RCC 7860 (cell line): ENCODE measurements around the gene USP40.
A peak's percentile ranks its signal among the peaks of the same experiment; 100 is the strongest.

Experiments
- DNase-seq: peaks from one replicate; pipeline ENCODE4 v3.0.0-alpha.2; 2015; ENCODE audit warnings: low spot score
- FAIRE-seq: peaks from 2 replicates; lab custom pipeline; 2012; peaks lifted over from hg19 to GRCh38; lab: Jason Lieb, UNC

The USP40 gene

DNA sequence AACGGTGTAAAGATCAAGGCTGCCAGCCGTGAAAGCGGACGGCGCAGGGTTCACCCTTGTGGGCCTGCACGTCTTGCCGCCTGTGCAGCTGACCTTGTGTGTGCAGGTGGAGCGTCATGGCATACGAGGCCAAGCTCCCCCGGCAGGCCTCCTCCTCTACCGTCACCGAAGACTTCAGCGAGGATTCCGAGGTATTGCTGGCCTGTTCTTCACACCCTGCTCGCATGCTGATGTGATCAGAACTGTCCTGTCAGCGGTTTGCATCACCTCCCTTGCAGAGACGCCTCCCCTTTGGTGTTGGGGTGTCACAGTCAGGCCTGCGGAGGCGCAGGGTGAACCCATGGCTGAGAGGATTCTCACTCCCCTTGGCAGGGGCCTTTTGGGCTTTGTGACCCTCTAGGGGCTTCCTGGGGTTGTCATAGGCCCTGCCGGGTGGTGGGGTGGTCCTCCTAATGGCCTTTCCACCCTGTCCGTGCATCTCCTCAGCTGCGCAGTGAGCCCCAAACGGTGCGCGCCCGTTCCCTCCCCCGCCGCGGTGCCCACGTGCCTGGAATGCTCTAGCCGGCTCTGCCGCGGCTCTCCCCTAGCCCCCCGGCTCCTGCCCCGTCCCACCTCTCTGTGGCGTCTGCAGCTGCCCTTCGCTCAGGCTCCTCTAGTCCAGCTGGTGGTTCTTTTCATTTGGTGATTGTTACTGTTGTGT lies 119.8 kb downstream of the USP40 start:
- no peak for FAIRE-seq
- no peak for DNase-seq

DNA sequence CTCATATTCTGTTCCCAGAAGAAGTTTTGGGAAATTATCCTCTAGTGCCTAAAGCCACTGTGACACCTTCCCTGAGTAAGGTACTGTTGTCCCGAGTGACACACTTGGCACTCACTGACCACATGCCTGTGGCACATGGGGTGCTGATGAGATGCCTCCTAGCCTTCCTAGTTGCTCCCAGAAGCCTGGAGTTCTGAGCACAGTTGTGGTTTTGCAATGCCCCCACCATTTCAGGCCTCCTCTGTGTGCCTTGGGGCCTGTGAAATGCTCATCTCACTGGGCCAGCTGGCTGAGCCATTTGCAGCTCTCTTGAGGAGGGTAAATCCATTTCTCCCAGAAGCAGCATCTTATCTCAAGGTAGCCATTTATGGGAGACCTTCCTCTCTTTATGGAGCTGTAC lies 120.5 kb downstream of the USP40 start:
- DNase-seq (no peak), FAIRE-seq (no peak)

DNA sequence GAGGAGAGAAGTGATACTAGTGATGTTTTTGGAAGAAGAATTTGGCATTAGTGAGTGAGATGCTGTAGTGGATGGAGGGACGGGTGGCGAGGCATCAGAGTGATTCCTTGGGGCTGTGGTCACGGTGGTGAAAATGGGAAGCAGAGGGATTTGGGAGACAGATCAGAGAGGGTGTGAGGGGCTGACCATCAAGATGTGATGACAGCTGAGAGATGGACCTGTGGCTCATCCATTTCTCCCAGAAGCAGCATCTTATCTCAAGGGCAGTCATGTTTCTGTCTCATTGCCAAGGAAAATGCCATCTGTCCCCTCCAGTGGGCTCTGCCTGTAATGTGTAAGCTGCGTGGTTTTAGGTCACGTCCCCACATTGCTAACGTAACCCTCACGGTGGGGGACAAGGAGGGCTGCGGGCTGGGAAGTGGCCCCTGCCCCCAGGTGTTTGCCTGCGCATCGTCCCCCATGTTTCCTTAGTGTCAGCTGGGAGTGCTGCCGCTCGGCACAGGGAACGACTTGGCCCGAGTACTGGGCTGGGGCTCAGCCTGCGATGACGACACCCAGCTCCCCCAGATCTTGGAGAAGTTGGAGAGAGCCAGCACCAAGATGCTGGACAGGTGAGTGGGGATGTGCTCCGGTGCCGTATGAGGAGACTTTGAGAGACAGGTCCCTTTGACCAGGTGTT lies 121.3 kb downstream of the USP40 start:
- FAIRE-seq (no peak), DNase-seq (no peak)

DNA sequence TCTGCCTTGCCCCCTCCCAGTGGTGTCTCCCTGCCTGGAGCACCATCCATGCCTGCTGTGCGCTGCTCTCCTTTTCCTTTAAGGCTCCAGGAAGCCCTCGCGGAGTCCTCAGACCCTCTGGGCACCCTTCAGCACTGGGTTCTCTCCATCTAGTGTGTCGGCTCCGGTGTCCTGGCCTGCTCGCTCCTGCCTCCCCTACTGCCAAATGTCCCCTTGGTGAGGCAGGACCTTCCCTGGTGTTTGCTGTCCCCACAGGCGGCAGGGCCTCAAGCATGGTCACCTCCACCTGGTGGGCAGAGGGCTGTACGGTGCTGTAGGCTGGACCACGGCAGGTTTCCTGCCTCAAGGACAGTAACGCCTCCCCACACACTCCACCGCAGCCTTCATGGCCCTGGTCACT lies 122.1 kb downstream of the USP40 start:
- FAIRE-seq: no peak

DNA sequence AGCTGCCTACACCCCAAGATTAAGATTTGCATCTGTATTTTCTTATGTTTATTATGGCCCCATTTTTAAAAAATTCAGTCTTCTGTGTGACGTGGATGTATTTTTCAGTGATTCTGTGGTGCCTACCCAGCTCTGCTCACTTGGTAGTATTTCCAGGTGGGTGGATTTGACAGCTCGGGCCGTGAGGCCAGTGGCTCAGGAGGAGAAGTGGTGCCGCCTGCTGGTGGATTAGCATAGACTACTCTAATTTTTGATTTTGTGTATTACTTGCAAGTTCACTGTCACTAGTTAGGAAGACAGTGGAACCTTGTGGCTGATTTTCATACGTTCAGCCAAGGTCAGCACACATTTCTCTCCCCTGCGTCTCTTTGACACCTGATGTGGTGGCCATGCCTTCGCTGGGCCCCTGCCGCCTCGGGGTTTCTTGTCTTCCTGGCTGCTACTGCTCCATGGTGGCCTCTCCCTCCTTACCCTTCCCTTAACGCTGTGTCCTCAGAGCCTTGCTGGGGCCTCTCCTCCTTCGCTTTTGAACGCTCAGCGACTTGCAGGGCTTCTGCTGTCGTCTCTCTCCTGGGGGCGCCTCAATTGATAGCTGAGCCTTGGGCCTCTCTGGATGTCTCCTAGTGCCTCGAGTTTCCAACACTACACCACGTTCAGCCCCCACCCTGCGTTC lies 122.9 kb downstream of the USP40 start:
- peak; percentile 67 for DNase-seq
- peak; percentile 81 for FAIRE-seq

More for the DNA sequence above, 122.1 kb downstream of the USP40 start:
- DNase-seq: no peak

DNA sequence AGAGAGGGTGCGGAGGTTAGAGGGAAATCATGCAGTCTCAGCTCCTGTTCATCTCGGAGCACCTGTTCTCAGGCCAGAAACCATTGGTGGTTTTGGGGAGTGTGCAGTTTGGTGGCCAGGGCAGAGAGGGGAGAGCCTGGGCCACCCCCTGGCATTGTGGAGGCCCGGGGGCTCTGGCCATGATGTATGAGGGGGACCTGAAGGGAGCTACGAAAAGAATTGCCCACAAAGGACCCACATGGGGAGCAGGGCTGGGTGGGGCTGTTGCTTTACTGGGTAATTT lies 124.6 kb downstream of the USP40 start:
- FAIRE-seq: no peak
- DNase-seq: no peak

DNA sequence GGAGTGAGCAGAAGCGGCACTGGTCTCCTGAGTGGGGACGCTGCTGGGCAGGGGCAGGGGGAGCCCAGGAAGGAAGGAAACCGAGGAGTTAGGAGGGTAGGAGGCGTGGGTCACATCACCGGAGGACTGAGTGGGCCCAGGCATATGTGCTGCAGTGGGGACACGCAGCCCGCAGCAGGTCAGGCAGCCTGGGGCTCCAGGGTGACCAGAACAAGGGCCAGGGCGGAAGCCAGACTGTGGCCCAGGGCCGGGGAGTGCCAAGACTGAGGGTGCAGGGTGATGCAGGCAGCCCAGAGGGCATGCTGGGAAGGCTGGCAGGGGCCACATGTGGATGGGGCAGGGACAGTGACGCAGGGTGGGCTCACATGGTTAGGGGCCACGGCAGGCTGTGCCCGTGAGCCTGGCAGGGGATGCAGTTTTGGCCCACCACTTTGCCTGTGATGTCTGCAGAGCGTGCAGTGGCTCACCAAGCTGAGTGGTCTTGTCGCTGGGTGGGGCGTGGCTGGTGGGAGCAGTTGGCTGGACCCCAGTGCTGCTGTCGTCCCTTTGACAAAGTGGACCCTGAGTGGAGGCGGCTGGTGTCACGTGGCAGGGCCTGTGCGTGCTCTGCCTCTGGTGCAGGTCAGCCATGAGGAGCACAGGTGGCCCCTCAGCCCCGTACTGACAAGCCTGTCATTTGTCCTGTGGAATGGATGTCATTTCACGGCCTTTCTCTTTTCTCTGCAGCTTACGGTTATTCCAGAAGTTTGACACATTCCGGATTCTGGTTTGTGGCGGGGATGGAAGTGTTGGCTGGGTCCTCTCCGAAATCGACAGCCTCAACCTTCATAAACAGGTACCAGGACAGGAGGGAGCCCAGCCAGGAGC lies 125.2 kb downstream of the USP40 start:
- FAIRE-seq: no peak
- no peak for DNase-seq

DNA sequence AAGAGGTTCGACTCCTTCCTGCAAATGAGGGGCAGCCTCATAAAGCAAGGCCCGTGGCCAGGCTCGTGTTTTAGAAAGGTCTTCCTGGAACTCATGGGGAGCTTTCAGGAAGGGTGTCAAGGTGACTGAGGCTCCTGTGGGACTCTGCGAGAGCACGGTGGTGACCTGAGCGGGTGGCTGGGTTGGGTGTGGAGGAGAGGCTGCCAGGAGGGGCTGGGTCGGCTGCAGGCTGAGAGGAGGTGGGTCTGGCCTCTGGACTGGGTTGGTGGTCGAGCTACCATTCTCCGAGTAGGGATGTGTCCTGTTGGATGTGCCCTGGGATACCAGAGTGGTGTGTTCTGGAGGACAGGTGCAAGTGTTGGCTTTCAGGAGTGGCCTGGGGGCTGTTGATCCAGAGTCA lies 125.9 kb downstream of the USP40 start:
- DNase-seq (no peak), FAIRE-seq (no peak)

DNA sequence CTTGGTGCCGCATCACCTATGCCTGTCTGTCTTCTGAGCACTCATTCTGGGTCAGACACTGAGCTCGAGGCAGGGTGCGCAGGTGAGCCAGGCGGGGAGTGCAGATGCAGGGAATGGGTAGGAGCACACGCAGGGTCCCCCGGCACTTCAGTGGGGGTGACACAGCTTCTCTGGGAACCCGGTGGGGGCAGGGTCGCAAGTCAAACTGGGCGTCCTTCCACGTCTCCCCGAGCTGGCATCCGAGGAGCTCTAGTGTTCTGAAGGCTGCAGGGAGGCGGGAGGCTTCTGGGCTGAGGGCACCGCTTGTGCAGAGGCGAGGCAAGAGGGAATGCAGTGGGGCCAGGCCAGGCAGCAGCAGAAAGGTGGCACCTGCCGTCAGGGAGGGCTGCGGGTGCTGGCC lies 126.3 kb downstream of the USP40 start:
- FAIRE-seq: no peak
- no peak for DNase-seq

DNA sequence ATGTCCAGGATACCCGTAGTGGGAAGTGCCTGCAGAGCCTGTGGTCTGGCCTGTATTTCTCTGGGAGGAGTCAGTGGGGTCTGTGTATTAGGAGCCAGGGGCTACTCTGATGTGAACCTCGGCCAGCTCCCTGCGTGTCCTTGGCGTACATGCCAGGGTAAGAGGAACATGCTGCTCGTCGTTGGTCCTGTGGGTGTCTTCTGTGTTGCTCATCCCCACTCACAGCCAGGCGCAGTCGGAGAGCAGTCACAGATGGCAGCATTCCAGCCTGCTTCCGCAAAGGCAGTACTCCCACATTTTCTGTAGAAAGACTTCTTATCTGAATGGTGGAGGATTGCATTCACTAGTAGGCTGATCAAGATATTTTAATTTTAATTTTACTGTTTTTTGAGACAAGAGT lies 127.4 kb downstream of the USP40 start:
- DNase-seq (no peak), FAIRE-seq (no peak)

DNA sequence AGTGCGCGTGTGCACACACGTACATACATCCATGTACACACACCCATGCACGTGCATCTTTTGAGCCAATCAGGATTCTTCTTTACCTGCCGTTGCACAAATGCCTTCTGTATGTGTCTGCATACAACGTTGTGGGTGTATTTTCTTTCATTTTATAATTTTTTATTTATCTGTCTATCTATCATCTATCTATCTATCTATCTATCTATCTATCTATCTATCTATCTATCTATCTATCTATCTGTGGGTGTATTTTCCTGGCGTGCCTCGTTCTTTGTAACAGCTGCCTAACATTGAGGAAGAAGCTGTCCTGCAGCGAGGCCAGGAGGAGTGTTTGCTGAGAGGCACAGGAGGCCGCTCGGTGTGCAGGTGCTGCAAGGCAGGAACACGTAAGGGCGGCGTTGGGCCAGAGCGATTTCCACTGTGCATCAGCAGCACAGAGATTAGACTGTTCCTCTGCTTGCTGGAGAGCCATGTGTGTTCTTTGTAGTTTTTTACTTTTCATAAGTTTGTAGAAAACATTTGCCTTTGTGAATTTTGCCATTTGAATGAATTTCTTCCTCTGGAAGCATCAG lies 127.9 kb downstream of the USP40 start:
- DNase-seq (no peak), FAIRE-seq (no peak)

DNA sequence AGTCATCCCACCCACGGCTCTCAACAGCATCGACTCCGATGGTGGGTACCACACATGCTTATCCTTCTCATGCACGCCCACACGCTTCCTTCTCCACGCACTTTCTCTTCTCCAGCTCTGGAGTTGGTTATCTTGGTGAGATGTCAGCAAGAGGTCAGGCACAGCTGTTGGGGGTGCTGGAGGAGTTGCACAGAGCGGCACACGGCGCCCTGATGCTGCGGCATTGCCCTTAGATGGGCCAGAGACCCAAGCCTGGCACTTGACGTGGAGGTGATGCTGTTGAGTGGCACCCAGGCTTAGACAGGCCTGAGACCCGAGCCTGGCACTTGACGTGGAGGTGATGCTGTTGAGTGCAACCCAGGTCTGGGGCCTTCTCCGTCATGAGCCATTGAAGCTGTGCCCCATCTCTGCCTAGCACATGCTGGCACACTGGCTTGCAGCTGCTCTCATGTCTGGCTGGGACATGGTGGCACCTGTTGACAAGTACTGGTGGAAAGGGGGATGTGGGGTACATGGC lies 129.1 kb downstream of the USP40 start:
- DNase-seq (no peak), FAIRE-seq (no peak)

DNA sequence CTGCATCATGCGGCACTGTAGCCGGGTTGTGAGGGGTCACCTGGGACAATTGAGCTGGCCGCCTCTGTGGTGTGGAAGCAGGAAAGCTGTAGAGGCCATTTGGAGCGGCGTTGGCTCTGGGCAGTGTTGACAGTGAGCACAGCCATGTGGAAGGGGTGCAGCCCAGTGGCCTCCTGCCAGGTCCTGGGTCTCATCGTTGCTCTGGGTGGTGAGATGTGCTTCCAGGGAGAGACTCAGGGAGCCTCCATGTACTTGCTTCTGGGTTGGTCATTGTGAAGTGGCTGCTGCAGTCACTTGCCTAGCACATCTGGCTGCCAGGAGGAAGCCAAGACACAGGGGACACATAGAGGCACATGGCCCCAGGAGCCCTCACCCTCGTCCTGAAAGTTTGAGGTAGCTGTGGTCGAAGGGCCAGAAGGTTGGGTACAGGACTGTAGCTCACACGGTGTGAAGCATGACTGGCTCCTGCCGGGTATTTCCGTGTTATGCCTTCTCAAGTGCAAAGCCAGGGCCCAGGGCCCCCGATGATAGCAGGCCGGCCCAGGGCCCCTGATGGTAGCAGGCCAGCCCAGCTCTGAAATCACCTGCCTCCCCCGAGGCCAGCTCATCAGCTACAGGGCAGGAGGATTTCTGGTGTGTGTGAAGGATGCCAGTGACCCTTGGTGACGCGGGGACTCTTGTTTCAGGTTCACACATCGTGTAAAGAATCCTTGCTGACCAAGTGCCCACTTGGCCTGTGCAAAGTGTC lies 129.7 kb downstream of the USP40 start:
- FAIRE-seq (no peak), DNase-seq (no peak)

DNA sequence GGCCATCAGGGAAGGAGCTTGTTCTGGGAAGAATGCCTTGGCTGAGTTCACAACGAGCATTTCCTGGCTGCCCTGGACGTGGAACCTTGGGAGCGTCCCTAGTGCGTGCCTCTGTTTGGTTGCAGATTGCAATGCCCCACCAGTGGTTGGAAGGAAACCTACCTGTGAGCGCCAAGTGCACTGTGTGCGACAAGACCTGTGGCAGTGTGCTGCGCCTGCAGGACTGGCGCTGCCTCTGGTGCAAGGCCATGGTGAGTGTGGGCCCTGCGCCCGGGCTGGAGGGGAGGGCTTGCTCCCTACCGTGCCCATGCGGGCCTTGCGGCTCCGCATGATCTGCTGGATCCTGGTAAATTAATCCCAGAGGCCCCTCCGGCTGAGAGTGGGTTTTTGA lies 130.4 kb downstream of the USP40 start:
- DNase-seq: no peak
- FAIRE-seq: no peak

DNA sequence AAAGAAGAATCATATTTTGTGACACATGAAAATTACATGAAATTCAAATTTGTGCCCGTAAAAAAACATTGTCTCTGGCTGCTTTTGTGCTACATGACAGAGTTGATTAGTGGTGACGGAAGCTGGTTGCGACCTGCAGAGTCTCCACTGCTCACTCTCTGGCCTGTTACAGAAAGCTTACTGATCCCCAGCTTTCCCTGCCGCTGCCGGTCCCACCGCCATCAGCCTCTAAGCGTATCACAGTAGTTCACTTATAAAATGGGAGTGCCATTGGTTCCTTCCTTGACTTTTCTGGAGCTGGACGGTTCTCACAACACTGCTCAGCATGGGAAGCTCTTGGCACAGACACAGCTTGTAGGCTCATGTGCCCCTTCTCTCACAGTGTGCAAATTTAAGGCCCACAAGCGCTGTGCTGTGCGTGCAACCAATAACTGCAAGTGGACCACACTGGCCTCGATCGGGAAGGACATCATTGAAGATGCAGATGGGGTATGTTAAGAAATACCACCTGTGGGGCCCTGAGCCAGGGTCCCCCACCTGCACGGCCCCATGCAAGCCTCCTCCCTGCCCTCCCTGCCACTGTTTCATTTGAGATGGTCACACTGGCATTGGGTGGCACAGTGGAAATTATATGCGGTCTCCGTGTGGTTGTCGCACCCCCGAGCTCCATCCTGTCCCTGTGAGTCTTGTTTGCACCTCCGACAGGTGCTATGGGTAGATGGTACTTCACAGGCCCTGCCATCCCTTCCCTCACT lies 131.0 kb downstream of the USP40 start:
- DNase-seq: no peak
- no peak for FAIRE-seq

DNA sequence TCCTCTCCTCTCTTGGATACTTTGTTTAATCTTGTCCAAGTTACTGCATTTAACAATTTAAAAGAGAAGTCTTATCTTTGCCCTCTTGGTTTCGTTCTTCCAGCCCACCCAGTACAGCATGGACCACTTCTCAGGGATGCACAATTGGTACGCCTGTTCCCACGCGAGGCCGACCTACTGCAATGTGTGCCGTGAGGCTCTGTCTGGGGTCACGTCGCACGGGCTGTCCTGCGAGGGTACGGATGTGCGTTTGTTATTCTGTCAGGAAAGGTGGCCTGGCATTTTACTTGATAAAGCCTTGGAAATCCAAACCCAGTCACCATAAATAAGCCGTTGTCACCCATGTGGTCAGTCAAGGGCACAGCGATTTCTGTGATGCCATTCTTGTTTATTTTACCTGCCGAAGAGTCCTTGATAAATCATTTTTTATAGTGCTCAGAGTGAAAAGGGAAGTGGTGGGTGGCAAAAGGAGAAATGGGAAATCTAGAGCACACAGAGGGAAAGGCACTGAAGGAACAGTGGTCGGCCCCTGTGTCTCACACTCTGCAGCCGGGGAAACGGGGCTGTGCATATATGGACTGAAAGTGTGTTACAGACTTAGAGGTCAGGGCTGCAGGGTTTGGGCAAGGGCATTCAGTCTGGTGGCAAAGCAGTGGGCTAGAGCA lies 131.8 kb downstream of the USP40 start:
- FAIRE-seq (no peak), DNase-seq (no peak)

DNA sequence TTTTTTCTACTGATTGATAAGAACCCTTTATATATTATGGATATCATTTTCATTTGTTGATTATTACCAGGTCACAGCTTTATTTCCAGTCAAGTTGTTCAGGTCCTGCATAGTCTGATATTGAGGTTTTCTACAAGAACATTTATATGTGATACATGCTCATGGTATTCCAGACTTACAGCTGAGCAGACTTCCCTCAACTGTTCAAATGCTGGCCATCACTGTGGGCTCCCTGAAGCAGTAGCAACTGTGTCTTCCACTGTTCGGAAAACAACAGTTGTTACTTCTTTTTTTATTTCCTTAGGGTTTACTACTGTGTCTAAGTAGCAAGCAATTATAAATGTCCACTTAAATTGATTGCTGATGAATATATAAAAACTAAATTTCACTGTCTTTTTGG lies 132.8 kb downstream of the USP40 start:
- FAIRE-seq (no peak), DNase-seq (no peak)

DNA sequence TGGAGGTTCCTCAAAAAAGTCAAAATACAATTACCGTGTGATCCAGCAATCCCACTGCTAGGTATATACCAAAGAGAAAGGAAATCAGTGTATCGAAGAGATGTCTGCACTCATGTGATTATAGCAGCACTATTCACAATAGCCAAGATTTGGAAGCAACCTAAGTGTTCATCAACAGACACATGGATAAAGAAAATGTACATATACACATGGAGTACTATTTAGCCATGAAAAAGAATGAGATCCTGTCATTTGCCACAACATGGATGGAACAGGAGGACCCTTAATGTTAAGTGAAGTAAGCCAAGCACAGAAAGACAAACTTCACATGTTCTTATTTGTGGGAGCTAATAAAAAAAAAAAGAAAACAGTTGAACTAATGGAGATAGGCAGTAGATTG lies 133.6 kb downstream of the USP40 start:
- DNase-seq (no peak), FAIRE-seq (no peak)

DNA sequence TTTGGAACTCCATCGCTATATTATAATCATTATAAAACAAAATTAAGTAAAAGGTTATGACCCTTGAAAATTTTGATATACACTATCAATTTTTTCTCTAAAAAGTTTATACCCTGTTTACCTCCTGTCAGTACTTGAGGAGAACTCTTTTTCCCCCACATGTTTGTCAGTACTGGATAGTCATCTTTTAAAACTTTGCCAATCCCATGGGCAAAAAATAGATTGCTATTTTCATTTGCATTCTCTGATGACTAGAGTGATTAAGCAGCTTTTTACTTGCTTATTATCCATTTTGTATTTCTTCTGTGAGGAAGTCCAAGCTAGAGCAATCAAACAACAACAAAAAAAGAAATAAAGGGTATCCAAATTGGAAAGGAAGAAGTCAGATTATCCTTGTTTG lies 135.9 kb downstream of the USP40 start:
- DNase-seq (no peak), FAIRE-seq (no peak)
